Chondrocyte (in vitro differentiated cells): ENCODE results near the gene ICOSLG. TPM values are rescaled to one million over a fixed set of nuclear protein-coding genes. Genes with fewer than 3 reads are reported as not detected.
A peak's percentile ranks its signal among the peaks of the same experiment; 100 is the strongest.
"Not testable (repeated sequence)": the region's sequence is repeated elsewhere in the genome, so short reads cannot be mapped to it uniquely, and the experiment has no call there.

ENCODE experiments used
- DNase-seq: peaks from one replicate; pipeline ENCODE4 v3.0.0; 2021; ENCODE audit warnings: mixed read lengths, low spot score
- H3K27ac Mint-ChIP-seq: one replicate; pipeline ENCODE4 v1.8.0; 2021; ENCODE audit warnings: mild to moderate bottlenecking, moderate library complexity, mixed read lengths; ENCODE audit not compliant: unreplicated experiment
- H3K27me3 Mint-ChIP-seq: 2 replicates; pipeline ENCODE4 v1.8.0; 2021; ENCODE audit warnings: low read depth, mixed read lengths
- H3K36me3 Mint-ChIP-seq: 2 replicates; pipeline ENCODE4 v1.8.0; 2021; ENCODE audit warnings: low read depth, mixed read lengths
- H3K4me1 Mint-ChIP-seq: 2 replicates; pipeline ENCODE4 v1.8.0; 2021; ENCODE audit warnings: low read depth, mild to moderate bottlenecking, mixed read lengths
- H3K4me3 Mint-ChIP-seq: one replicate; pipeline ENCODE4 v1.8.0; 2021; ENCODE audit warnings: mild to moderate bottlenecking, moderate library complexity, mixed read lengths; ENCODE audit not compliant: unreplicated experiment
- H3K9me3 Mint-ChIP-seq: 2 replicates; pipeline ENCODE4 v1.8.0; 2021; ENCODE audit warnings: low read depth, mixed read lengths
- total RNA-seq: library from RNA; stranded (reverse); gene quantifications from 3 replicates; pipeline ENCODE4 v1.2.1, GENCODE V29; 2021

The ICOSLG gene
- total RNA-seq, 1 donor from 2014 or later = 5.1 TPM

DNA sequence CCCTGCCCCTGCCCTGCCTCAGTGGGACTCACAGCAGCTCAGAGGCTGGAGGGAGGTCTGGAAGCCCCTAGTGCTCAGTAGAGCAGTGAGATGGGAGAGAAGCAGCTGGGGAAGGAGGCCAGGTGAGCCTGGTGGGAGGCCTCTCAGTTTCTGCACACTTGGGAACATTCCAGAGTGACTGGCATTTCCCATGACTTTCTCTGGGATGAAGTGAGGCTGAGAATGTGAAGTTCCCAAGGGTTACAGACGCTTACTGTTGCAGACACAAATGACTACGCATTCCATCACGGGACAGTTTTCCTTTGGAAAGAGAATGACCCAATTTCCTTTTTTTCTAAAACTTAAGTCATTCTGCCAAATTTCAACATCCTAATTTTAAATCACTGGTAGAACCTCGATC, 59.2 kb downstream of the ICOSLG start:
- H3K4me1 Mint-ChIP-seq = not testable (repeated sequence)

DNA sequence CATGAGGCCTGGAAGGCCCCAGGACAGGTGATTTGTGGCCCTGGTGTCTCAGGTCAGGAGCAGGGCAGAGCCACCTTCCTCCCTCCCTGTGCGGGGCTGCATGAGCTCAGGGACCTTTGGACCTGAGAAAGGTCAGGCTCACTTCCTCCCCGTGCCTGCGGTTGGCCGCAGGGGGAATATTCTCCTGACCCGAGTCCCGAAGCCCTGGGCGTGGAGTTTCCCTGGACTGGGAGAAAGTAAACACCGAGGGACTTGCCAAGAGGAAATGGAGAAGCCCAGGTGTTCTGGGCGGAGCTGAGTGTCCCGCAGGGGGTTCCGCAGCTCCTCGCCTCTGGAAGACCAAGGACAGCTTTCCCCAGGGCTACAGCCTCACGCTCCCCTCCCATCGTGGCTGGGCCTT, 64.6 kb downstream of the ICOSLG start:
- DNase-seq, H3K9me3 Mint-ChIP-seq, H3K4me1 Mint-ChIP-seq, H3K27ac Mint-ChIP-seq, H3K4me3 Mint-ChIP-seq, H3K27me3 Mint-ChIP-seq, H3K36me3 Mint-ChIP-seq: not testable (repeated sequence)

More for the DNA sequence above, 59.2 kb downstream of the ICOSLG start:
- not testable (repeated sequence) for DNase-seq, H3K4me3 Mint-ChIP-seq, H3K9me3 Mint-ChIP-seq, H3K36me3 Mint-ChIP-seq, H3K27me3 Mint-ChIP-seq
- H3K27ac Mint-ChIP-seq = peak overlapping the region; percentile 92

DNA sequence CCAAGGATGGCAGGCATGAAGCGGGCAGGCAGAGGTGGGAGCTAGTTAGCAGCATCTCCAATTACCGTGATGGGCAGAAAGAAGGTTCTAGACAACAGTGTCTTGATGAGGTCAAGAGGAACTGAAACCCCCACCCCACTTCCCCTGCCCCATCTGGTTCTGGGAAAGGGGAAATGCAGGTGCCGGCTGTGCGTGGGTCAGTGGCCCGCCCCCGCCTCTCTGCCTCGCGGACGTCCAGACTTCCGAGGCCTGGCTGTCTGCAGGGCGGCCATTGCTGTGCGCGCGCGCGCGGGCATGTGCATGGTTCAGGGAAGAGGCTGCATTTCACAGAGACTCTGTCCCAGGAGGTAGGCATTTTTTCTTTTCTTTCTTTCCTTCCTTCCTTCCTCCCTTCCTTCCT, 65.6 kb downstream of the ICOSLG start:
- not testable (repeated sequence) for H3K9me3 Mint-ChIP-seq, H3K27me3 Mint-ChIP-seq, DNase-seq, H3K4me1 Mint-ChIP-seq, H3K4me3 Mint-ChIP-seq, H3K27ac Mint-ChIP-seq, H3K36me3 Mint-ChIP-seq

Other genes starting within 250 kb of the ICOSLG start
- 31.0 to 41.8 TPM (median 37.0 TPM) in 3 replicates for gene TRAPPC10, start 228.6 kb downstream of the ICOSLG start, total RNA-seq
- gene PWP2, start 133.5 kb downstream of the ICOSLG start, total RNA-seq = 0.36 to 2.5 TPM (median 1.9 TPM) in 3 replicates
- 4.4 to 9.5 TPM (median 4.5 TPM) in 3 replicates for gene GATD3, start 107.3 kb downstream of the ICOSLG start, total RNA-seq
- not detected in 3 replicates for gene DNMT3L, start 21.0 kb upstream of the ICOSLG start, total RNA-seq
- gene AIRE, start 44.9 kb upstream of the ICOSLG start, total RNA-seq = not detected in 3 replicates
- 112 to 129 TPM (median 129 TPM) in 3 replicates for gene PFKL, start 59.1 kb upstream of the ICOSLG start, total RNA-seq
- gene CFAP410, start 98.4 kb upstream of the ICOSLG start, total RNA-seq = 14.2 to 19.5 TPM (median 17.7 TPM) in 3 replicates
- 0.21 to 0.32 TPM in 2 of 3 replicates, not detected in the other for gene TRPM2, start 112.7 kb upstream of the ICOSLG start, total RNA-seq
- gene LRRC3, start 214.6 kb upstream of the ICOSLG start, total RNA-seq = 3.3 to 8.0 TPM (median 7.4 TPM) in 3 replicates